Stromal cell of bone marrow (primary cell): ENCODE results near the gene ADGRB3.
"Not testable (repeated sequence)": the region's sequence is repeated elsewhere in the genome, so short reads cannot be mapped to it uniquely, and the experiment has no call there.

Experiments
- DNase-seq: peaks from one replicate; pipeline ENCODE4 v3.0.0-alpha.2; 2012; ENCODE audit warnings: low read depth

ADGRB3 gene

GRCh38 chr6:69433116-69433515, 798.0 kb downstream of the ADGRB3 start:
- DNase-seq, result not testable (repeated sequence)

GRCh38 chr6:69438113-69438512, 803.0 kb downstream of the ADGRB3 start:
- DNase-seq, result no peak
